IMR-90 (cell line): ENCODE data around the gene GRIN1.

Experiments
- BHLHE40 ChIP-seq: fragments of 150-350 bp; IDR thresholded peaks from 2 replicates; pipeline ENCODE4 v1.6.1; 2016; ENCODE audit warnings: mild to moderate bottlenecking, low read depth, low read length
- CHD1 ChIP-seq: IDR thresholded peaks from 2 replicates; pipeline ENCODE4 v1.6.1; 2012; ENCODE audit warnings: low read depth, low read length, improper control_type of control experiment
- CTCF ChIP-seq: conservative IDR thresholded peaks from 2 replicates; pipeline ENCODE4 v1.5.1; 2012; ENCODE audit warnings: mild to moderate bottlenecking, low read depth, low read length, improper control_type of control experiment
- FOS ChIP-seq: fragments of 150-350 bp; IDR thresholded peaks from 2 replicates; pipeline ENCODE4 v1.6.1; 2016; ENCODE audit warnings: low read depth, low read length
- MAZ ChIP-seq: IDR thresholded peaks from 2 replicates; pipeline ENCODE4 v1.6.1; 2012; ENCODE audit warnings: low read depth, mild to moderate bottlenecking, low read length, improper control_type of control experiment, moderate library complexity, borderline replicate concordance
- POLR2A ChIP-seq: IDR thresholded peaks from 2 replicates; pipeline ENCODE4 v1.6.1; 2012; ENCODE audit warnings: mild to moderate bottlenecking, low read depth, low read length
- RAD21 ChIP-seq: IDR thresholded peaks from 2 replicates; pipeline ENCODE4 v1.6.1; 2012; ENCODE audit warnings: low read length, improper control_type of control experiment
- SMC3 ChIP-seq: fragments of 150-350 bp; IDR thresholded peaks from 2 replicates; pipeline ENCODE4 v1.6.1; 2016; ENCODE audit warnings: low read depth, mild to moderate bottlenecking, antibody characterized with exemption, low read length, moderate library complexity
- TF ChIP-seq, protein P1 (sequence below): fragments of 150-350 bp; IDR thresholded peaks from 2 replicates; pipeline ENCODE4 v1.6.1; 2017; ENCODE audit warnings: mild to moderate bottlenecking, antibody characterized with exemption, low read length, low read depth

DNA sequence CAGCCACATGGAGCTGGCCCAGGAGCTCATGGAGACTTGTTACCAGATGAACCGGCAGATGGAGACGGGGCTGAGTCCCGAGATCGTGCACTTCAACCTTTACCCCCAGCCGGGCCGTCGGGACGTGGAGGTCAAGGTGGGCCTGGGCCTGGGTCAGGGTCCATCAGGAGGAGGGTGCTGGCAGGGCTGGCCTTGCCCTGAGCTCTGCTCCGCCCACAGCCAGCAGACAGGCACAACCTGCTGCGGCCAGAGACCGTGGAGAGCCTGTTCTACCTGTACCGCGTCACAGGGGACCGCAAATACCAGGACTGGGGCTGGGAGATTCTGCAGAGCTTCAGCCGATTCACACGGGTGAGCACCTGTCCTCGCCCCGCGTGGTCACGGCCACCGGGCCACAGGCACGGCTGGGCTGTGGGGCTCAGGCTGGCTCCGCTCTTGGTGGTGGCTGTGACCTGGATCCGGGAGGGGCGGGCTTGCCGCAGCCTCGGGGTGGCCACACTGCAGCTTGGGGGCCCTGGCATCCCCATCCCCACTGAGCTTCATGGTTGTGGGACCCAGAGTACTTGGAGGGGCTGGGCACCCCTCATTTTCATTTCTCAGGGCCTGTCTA lies 31.5 kb upstream of the GRIN1 start:
- TF ChIP-seq POLR2A (no peak), CTCF (no peak), RAD21 (no peak), CHD1 (no peak), SMC3 (no peak), MAZ (no peak), BHLHE40 (no peak), FOS (no peak)
- TF ChIP-seq, protein P1, sequence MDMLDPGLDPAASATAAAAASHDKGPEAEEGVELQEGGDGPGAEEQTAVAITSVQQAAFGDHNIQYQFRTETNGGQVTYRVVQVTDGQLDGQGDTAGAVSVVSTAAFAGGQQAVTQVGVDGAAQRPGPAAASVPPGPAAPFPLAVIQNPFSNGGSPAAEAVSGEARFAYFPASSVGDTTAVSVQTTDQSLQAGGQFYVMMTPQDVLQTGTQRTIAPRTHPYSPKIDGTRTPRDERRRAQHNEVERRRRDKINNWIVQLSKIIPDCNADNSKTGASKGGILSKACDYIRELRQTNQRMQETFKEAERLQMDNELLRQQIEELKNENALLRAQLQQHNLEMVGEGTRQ: no peak
